GM12878 (cell line): Measurements from ENCODE around the gene VARS1.
"Not testable (repeated sequence)": the region's sequence is repeated elsewhere in the genome, so short reads cannot be mapped to it uniquely, and the experiment has no call there.

Experiments used
- ATF2 ChIP-seq: IDR thresholded peaks from 2 replicates; pipeline ENCODE4 v1.6.1; 2012; ENCODE audit warnings: low read length, inconsistent platforms
- BCLAF1 ChIP-seq: fragments of 450-650 bp; IDR thresholded peaks from 2 replicates; pipeline ENCODE4 v1.6.1; 2017; ENCODE audit warnings: antibody characterized with exemption, mild to moderate bottlenecking, moderate library complexity
- CBFB ChIP-seq: IDR thresholded peaks from 2 replicates; pipeline ENCODE4 v1.6.1; 2016; ENCODE audit warnings: antibody characterized with exemption, low read depth
- CREB1 ChIP-seq: IDR thresholded peaks from 2 replicates; pipeline ENCODE4 v1.6.1; 2012; ENCODE audit warnings: low read depth, mild to moderate bottlenecking, inconsistent platforms
- HDAC2 ChIP-seq: fragments of 200-600 bp; sonication (generic); IDR thresholded peaks from 2 replicates; pipeline ENCODE4 v1.6.1; 2017
- HSF1 ChIP-seq: fragments of 150-350 bp; IDR thresholded peaks from 2 replicates; pipeline ENCODE4 v1.6.1; 2014; ENCODE audit warnings: mild to moderate bottlenecking, low read depth, low read length
- KDM1A ChIP-seq: fragments of 200-600 bp; sonication (generic); IDR thresholded peaks from 2 replicates; pipeline ENCODE4 v1.6.1; 2016; ENCODE audit warnings: borderline replicate concordance
- MYC ChIP-seq: IDR thresholded peaks from 2 replicates; pipeline ENCODE4 v1.6.1; 2011; ENCODE audit warnings: mild to moderate bottlenecking, low read length, moderate library complexity, inconsistent platforms; ENCODE audit not compliant: insufficient read depth, insufficient replicate concordance, insufficient read length, severe bottlenecking
- PKNOX1 ChIP-seq: fragments of 450-650 bp; IDR thresholded peaks from 2 replicates; pipeline ENCODE4 v1.6.1; 2016; ENCODE audit warnings: mild to moderate bottlenecking
- POLR2AphosphoS5 ChIP-seq: IDR thresholded peaks from 2 replicates; pipeline ENCODE4 v1.6.1; 2011; ENCODE audit warnings: mild to moderate bottlenecking, low read length, inconsistent platforms
- RELB ChIP-seq: fragments of 450-650 bp; IDR thresholded peaks from 2 replicates; pipeline ENCODE4 v1.6.1; 2017; ENCODE audit warnings: low read depth, mild to moderate bottlenecking, moderate library complexity
- TF ChIP-seq, protein P1 (sequence below), 3 experiments: IDR thresholded peaks in 2 of 3; conservative IDR thresholded peaks in 1 of 3; 2 replicates each; pipeline ENCODE4 v1.5.1; 2011; ENCODE audit warnings: low read depth in 3 of 3, low read length in 3 of 3, mild to moderate bottlenecking in 3 of 3, control low read depth in 2 of 3, moderate library complexity in 2 of 3, inconsistent platforms in 1 of 3, mixed read lengths in 1 of 3; ENCODE audit not compliant: control insufficient read depth in 2 of 3, insufficient read depth in 1 of 3; ENCODE audit errors: extremely low read depth in 1 of 3
- TF ChIP-seq, protein P2 (sequence below): fragments of 450-650 bp; formaldehyde crosslinking; IDR thresholded peaks from 2 replicates; pipeline ENCODE4 v1.4.0; 2022; ENCODE audit warnings: mild to moderate bottlenecking, moderate library complexity

DNA sequence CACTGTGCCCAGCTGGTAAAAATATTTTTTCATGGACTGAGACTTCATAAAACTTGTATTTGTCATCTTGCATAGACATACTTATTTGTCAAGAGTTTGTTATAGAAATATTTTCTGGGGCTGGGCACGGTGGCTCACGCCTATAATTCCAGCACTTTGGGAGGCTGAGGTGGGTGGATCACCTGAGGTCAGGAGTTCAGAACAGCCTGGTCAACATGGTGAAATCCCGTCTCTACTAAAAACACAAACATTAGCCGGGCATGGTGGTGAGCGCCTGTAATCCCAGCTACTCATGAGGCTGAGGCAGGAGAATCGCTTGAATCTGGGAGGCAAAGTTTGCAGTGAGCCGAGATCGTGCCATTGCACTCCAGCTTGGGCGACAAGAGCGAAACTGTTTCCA, 13.0 kb upstream of the VARS1 start:
- TF ChIP-seq BCLAF1, POLR2AphosphoS5, RELB, ATF2, HDAC2, MYC, KDM1A, PKNOX1, CREB1, HSF1, CBFB: not testable (repeated sequence)
- TF ChIP-seq, protein P1, sequence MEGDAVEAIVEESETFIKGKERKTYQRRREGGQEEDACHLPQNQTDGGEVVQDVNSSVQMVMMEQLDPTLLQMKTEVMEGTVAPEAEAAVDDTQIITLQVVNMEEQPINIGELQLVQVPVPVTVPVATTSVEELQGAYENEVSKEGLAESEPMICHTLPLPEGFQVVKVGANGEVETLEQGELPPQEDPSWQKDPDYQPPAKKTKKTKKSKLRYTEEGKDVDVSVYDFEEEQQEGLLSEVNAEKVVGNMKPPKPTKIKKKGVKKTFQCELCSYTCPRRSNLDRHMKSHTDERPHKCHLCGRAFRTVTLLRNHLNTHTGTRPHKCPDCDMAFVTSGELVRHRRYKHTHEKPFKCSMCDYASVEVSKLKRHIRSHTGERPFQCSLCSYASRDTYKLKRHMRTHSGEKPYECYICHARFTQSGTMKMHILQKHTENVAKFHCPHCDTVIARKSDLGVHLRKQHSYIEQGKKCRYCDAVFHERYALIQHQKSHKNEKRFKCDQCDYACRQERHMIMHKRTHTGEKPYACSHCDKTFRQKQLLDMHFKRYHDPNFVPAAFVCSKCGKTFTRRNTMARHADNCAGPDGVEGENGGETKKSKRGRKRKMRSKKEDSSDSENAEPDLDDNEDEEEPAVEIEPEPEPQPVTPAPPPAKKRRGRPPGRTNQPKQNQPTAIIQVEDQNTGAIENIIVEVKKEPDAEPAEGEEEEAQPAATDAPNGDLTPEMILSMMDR (IDR thresholded peaks at IDR 0.05 in 2 of 3, conservative IDR thresholded peaks at IDR 0.05 in 1 of 3; ENCODE audit: control insufficient read depth in 2 of 3, extremely low read depth in 1 of 3, insufficient read depth in 1 of 3, low read depth in 3 of 3, low read length in 3 of 3) = not testable (repeated sequence)
- TF ChIP-seq, protein P2, sequence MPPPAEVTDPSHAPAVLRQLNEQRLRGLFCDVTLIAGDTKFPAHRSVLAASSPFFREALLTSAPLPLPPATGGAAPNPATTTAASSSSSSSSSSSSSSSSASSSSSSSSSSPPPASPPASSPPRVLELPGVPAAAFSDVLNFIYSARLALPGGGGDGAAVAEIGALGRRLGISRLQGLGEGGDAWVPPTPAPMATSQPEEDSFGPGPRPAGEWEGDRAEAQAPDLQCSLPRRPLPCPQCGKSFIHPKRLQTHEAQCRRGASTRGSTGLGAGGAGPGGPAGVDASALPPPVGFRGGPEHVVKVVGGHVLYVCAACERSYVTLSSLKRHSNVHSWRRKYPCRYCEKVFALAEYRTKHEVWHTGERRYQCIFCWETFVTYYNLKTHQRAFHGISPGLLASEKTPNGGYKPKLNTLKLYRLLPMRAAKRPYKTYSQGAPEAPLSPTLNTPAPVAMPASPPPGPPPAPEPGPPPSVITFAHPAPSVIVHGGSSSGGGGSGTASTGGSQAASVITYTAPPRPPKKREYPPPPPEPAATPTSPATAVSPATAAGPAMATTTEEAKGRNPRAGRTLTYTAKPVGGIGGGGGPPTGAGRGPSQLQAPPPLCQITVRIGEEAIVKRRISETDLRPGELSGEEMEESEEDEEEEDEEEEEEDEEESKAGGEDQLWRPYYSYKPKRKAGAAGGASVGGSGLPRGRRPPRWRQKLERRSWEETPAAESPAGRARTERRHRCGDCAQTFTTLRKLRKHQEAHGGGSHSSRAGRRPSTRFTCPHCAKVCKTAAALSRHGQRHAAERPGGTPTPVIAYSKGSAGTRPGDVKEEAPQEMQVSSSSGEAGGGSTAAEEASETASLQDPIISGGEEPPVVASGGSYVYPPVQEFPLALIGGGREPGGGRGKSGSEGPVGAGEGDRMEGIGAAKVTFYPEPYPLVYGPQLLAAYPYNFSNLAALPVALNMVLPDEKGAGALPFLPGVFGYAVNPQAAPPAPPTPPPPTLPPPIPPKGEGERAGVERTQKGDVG = not testable (repeated sequence)
